ENCODE measurements around the gene LMBRD2. TPM values are rescaled to one million over a fixed set of nuclear protein-coding genes. Genes with fewer than 3 reads are reported as not detected.

The LMBRD2 gene
- total and polyA plus RNA-seq, 2 experiments from 2014 or later, result 4.4 to 6.2 TPM

DNA sequence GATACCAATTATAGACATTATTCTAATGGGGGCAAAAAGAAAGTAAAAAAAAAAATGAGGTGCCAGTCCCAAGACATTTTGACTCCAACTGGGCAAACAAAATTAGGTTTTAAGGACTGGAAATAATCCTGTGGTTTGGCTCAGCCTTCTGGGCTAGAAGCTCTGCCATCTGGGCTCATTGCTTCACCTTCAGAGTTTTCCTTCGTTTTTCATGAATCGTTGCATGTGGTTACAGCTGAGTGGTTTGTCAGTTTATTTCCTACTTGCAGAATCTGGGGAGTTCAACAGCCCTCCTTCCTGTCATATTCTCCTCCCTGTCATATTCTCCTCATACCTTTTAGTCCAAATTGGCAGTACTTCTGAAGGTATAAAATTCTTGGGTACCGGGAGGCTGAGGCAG lies 97.0 kb downstream of the LMBRD2 start (continued):
- TF ChIP-seq, protein P1, sequence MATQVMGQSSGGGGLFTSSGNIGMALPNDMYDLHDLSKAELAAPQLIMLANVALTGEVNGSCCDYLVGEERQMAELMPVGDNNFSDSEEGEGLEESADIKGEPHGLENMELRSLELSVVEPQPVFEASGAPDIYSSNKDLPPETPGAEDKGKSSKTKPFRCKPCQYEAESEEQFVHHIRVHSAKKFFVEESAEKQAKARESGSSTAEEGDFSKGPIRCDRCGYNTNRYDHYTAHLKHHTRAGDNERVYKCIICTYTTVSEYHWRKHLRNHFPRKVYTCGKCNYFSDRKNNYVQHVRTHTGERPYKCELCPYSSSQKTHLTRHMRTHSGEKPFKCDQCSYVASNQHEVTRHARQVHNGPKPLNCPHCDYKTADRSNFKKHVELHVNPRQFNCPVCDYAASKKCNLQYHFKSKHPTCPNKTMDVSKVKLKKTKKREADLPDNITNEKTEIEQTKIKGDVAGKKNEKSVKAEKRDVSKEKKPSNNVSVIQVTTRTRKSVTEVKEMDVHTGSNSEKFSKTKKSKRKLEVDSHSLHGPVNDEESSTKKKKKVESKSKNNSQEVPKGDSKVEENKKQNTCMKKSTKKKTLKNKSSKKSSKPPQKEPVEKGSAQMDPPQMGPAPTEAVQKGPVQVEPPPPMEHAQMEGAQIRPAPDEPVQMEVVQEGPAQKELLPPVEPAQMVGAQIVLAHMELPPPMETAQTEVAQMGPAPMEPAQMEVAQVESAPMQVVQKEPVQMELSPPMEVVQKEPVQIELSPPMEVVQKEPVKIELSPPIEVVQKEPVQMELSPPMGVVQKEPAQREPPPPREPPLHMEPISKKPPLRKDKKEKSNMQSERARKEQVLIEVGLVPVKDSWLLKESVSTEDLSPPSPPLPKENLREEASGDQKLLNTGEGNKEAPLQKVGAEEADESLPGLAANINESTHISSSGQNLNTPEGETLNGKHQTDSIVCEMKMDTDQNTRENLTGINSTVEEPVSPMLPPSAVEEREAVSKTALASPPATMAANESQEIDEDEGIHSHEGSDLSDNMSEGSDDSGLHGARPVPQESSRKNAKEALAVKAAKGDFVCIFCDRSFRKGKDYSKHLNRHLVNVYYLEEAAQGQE (IDR thresholded peaks at IDR 0.05; ENCODE audit: unreplicated experiment), result no peak
- no peak for TF ChIP-seq ZNF331 (CRISPR knock-in tag; IDR thresholded peaks at IDR 0.05; ENCODE audit: low read depth)
- no peak for TF ChIP-seq EZH2 (IDR thresholded peaks at IDR 0.05; ENCODE audit: low read depth, unreplicated experiment)
- no peak for TF ChIP-seq CREB1 (CRISPR knock-in tag; IDR thresholded peaks at IDR 0.05; ENCODE audit: low read depth)
- no peak for TF ChIP-seq JUNB (IDR thresholded peaks at IDR 0.05; ENCODE audit: unreplicated experiment)
- no peak for TF ChIP-seq EZH2phosphoT487 (IDR thresholded peaks at IDR 0.05; ENCODE audit: unreplicated experiment)

DNA sequence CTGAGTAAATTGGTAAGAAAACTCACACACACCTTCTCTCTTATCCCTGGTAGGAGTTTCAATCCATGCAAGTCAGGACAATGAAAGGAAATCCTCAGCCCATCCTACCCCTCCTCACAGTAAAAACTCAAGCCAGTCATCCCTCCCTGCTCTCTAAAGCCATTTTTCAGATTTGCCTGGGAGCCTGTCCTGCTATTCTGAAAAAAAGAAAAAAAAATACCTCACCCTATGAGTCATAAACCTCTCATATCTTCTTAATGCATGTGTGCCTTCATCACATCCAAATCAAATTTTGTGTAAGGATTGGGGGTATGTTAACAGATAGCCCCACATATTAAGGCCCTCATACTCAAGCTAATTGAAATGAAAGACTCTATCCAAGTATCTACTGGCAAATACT lies 99.1 kb downstream of the LMBRD2 start:
- Histone ChIP-seq H4K20me1 (replicated peaks; ENCODE audit: insufficient read depth) (peaks cover 3% of the 10 kb centered on the region; the same call in 1 of the 2 replicates), H3K9me2 (ENCODE audit: insufficient read depth) (no peaks in the 10 kb centered on the region), H3K4me3 (no peak overlapping the region), H3K27me3 (ENCODE audit: insufficient read depth) (no peaks in the 10 kb centered on the region), H3K79me2 (replicated peaks; ENCODE audit: insufficient read depth) (no peaks in the 10 kb centered on the region), H3K4me2 (no peak overlapping the region), H3F3A (replicated peaks; ENCODE audit: low read depth) (no peaks in the 10 kb centered on the region), H3K27ac (ENCODE audit: low read depth) (no peak overlapping the region), H3K36me3 (ENCODE audit: insufficient read depth) (no peaks in the 10 kb centered on the region), H3K4me1 (ENCODE audit: insufficient read depth) (no peaks in the 10 kb centered on the region), H2AFZ (no peak overlapping the region)
- ATAC-seq, result no peak
- no peak for DNase-seq (ENCODE audit: low spot score)
- Mint-ChIP-seq H3K4me1 (no peaks in the 10 kb centered on the region), H3K4me3 (no peak overlapping the region), H3K36me3 (ENCODE audit: low read depth) (peaks cover 3% of the 10 kb centered on the region; the same call in 1 of the 3 replicates), H3K9me3 (no peaks in the 10 kb centered on the region), H3K27me3 (ENCODE audit: insufficient read depth, low read depth, poor library complexity) (no peaks in the 10 kb centered on the region), H3K27ac (no peak overlapping the region; the same call in 1 of the 2 replicates)
- TF ChIP-seq, protein P2, sequence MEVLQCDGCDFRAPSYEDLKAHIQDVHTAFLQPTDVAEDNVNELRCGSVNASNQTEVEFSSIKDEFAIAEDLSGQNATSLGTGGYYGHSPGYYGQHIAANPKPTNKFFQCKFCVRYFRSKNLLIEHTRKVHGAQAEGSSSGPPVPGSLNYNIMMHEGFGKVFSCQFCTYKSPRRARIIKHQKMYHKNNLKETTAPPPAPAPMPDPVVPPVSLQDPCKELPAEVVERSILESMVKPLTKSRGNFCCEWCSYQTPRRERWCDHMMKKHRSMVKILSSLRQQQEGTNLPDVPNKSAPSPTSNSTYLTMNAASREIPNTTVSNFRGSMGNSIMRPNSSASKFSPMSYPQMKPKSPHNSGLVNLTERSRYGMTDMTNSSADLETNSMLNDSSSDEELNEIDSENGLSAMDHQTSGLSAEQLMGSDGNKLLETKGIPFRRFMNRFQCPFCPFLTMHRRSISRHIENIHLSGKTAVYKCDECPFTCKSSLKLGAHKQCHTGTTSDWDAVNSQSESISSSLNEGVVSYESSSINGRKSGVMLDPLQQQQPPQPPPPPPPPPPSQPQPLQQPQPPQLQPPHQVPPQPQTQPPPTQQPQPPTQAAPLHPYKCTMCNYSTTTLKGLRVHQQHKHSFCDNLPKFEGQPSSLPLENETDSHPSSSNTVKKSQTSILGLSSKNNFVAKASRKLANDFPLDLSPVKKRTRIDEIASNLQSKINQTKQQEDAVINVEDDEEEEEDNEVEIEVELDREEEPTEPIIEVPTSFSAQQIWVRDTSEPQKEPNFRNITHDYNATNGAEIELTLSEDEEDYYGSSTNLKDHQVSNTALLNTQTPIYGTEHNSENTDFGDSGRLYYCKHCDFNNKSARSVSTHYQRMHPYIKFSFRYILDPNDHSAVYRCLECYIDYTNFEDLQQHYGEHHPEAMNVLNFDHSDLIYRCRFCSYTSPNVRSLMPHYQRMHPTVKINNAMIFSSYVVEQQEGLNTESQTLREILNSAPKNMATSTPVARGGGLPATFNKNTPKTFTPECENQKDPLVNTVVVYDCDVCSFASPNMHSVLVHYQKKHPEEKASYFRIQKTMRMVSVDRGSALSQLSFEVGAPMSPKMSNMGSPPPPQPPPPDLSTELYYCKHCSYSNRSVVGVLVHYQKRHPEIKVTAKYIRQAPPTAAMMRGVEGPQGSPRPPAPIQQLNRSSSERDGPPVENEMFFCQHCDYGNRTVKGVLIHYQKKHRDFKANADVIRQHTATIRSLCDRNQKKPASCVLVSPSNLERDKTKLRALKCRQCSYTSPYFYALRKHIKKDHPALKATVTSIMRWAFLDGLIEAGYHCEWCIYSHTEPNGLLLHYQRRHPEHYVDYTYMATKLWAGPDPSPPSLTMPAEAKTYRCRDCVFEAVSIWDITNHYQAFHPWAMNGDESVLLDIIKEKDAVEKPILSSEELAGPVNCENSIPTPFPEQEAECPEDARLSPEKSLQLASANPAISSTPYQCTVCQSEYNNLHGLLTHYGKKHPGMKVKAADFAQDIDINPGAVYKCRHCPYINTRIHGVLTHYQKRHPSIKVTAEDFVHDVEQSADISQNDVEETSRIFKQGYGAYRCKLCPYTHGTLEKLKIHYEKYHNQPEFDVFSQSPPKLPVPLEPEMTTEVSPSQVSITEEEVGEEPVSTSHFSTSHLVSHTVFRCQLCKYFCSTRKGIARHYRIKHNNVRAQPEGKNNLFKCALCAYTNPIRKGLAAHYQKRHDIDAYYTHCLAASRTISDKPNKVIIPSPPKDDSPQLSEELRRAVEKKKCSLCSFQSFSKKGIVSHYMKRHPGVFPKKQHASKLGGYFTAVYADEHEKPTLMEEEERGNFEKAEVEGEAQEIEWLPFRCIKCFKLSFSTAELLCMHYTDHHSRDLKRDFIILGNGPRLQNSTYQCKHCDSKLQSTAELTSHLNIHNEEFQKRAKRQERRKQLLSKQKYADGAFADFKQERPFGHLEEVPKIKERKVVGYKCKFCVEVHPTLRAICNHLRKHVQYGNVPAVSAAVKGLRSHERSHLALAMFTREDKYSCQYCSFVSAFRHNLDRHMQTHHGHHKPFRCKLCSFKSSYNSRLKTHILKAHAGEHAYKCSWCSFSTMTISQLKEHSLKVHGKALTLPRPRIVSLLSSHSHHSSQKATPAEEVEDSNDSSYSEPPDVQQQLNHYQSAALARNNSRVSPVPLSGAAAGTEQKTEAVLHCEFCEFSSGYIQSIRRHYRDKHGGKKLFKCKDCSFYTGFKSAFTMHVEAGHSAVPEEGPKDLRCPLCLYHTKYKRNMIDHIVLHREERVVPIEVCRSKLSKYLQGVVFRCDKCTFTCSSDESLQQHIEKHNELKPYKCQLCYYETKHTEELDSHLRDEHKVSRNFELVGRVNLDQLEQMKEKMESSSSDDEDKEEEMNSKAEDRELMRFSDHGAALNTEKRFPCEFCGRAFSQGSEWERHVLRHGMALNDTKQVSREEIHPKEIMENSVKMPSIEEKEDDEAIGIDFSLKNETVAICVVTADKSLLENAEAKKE (CRISPR knock-in tag; IDR thresholded peaks at IDR 0.05), result no peak
- TF ChIP-seq CREB1 (CRISPR knock-in tag; IDR thresholded peaks at IDR 0.05; ENCODE audit: low read depth) (no peak), ZNF331 (CRISPR knock-in tag; IDR thresholded peaks at IDR 0.05; ENCODE audit: low read depth) (no peak), EZH2phosphoT487 (IDR thresholded peaks at IDR 0.05; ENCODE audit: unreplicated experiment) (no peak), STAT1 (IDR thresholded peaks at IDR 0.05; ENCODE audit: unreplicated experiment) (no peak), POLR2AphosphoS5 (IDR thresholded peaks at IDR 0.05; ENCODE audit: low read depth) (no peak), JUNB (IDR thresholded peaks at IDR 0.05; ENCODE audit: unreplicated experiment) (no peak)
- TF ChIP-seq, protein P1 (IDR thresholded peaks at IDR 0.05; ENCODE audit: unreplicated experiment), result no peak
